K562 (cell line): ENCODE data around the gene DTNB. TPM values are rescaled to one million over a fixed set of nuclear protein-coding genes. Genes with fewer than 3 reads are reported as not detected.

Experiments used
- ATAC-seq: fragments of 200-7000 bp; cut with Tn5 transposase; 3 replicates; pipeline ENCODE4 v1.9.1; 2020; ENCODE audit warnings: moderate library complexity
- BruUV-seq: library from RNA; stranded (reverse); fragments of 400-500 nt; replicated peaks from 2 replicates; lab custom pipeline; 2021; lab: Mats Ljungman, UMichigan
- CTCF ChIA-PET: fragments of 300-600 bp; formaldehyde crosslinking; extraction: SDS; loops from one replicate; lab custom pipeline; 2021; ENCODE audit warnings: low intra/inter-chr PET ratio; lab: Yijun Ruan, JAX
- POLR2A ChIA-PET: fragments of 300-600, 350-650 bp; sonication (Branson Sonifier 250); formaldehyde crosslinking; extraction: SDS; loops from one replicate; lab custom pipeline; 2021; ENCODE audit warnings: antibody characterized with exemption, inconsistent platforms; lab: Yijun Ruan, JAX
- DNase-seq, 4 experiments: peaks; one replicate each; pipeline versions ENCODE4 v3.0.0 to v3.0.0-alpha.2; 2011 to 2018; ENCODE audit warnings: low spot score in 3 of 4, mixed read lengths in 3 of 4; ENCODE audit errors: extremely low read depth in 1 of 4
- FAIRE-seq: peaks from 2 replicates; lab custom pipeline; 2011; peaks lifted over from hg19 to GRCh38; lab: Jason Lieb, UNC
- H2AFZ ChIP-seq: 2 replicates; pipeline ENCODE4 v1.6.0; 2011; ENCODE audit warnings: low read depth, low read length, control low read depth, inconsistent platforms
- H3K27ac ChIP-seq: fragments of 200-600 bp; 3 replicates; pipeline ENCODE4 v1.8.0; 2011; ENCODE audit warnings: low read depth, mild to moderate bottlenecking, control low read depth, inconsistent platforms, low read length, moderate library complexity, mixed read lengths; ENCODE audit errors: extremely low read depth
- H3K27me3 ChIP-seq, 2 experiments: fragments of 300-600 bp in 1 of 2; 2 replicates in 1 of 2; 3 replicates in 1 of 2; pipeline versions ENCODE4 v1.6.0 to v1.8.0; 2011; ENCODE audit warnings: inconsistent platforms in 2 of 2, low read length in 2 of 2, mild to moderate bottlenecking in 1 of 2, mixed read lengths in 1 of 2, moderate library complexity in 1 of 2; ENCODE audit not compliant: control insufficient read depth in 2 of 2, insufficient read depth in 2 of 2
- H3K36me3 ChIP-seq: fragments of 300-600 bp; 3 replicates; pipeline ENCODE4 v1.8.0; 2011; ENCODE audit warnings: mild to moderate bottlenecking, low read length, inconsistent platforms; ENCODE audit not compliant: control insufficient read depth, insufficient read depth
- H3K4me1 ChIP-seq, 2 experiments: fragments of 200-600 bp in 1 of 2; replicated peaks in 1 of 2; 2 replicates in 1 of 2; 3 replicates in 1 of 2; pipeline versions ENCODE4 v1.5.1 to v1.8.0; 2011; ENCODE audit warnings: inconsistent platforms in 2 of 2, low read length in 2 of 2, mild to moderate bottlenecking in 1 of 2, mixed read lengths in 1 of 2, moderate library complexity in 1 of 2; ENCODE audit not compliant: control insufficient read depth in 2 of 2, insufficient read depth in 2 of 2
- H3K4me2 ChIP-seq: 2 replicates; pipeline ENCODE4 v1.6.1; 2011; ENCODE audit warnings: low read length, control low read depth, inconsistent platforms, mixed read lengths; ENCODE audit not compliant: insufficient read depth
- H3K4me3 ChIP-seq: fragments of 200-600 bp; sonication (generic), shearing (Covaris generic); 2 replicates; pipeline ENCODE4 v1.5.1; 2016; ENCODE audit warnings: control low read depth, inconsistent platforms
- H3K79me2 ChIP-seq: fragments of 200-600 bp; 3 replicates; pipeline ENCODE4 v1.8.0; 2011; ENCODE audit warnings: low read length, inconsistent platforms; ENCODE audit not compliant: control insufficient read depth, insufficient read depth
- H3K9ac ChIP-seq, 2 experiments: 2 replicates each; pipeline versions ENCODE4 v1.6.0 to v1.6.1; 2011; ENCODE audit warnings: low read depth in 2 of 2, low read length in 2 of 2, control low read depth in 1 of 2, inconsistent platforms in 1 of 2, mild to moderate bottlenecking in 1 of 2, mixed read lengths in 1 of 2; ENCODE audit not compliant: insufficient read depth in 1 of 2
- H3K9me1 ChIP-seq: one replicate; pipeline ENCODE4 v1.6.0; 2011; ENCODE audit warnings: inconsistent platforms, mild to moderate bottlenecking, low read length, moderate library complexity; ENCODE audit not compliant: control insufficient read depth, insufficient read depth
- H3K9me3 ChIP-seq: replicated peaks from 2 replicates; pipeline ENCODE4 v1.5.1; 2011; ENCODE audit warnings: low read depth, low read length, inconsistent platforms; ENCODE audit not compliant: control insufficient read depth, insufficient read depth
- H4K20me1 ChIP-seq: replicated peaks from 2 replicates; pipeline ENCODE4 v1.6.1; 2011; ENCODE audit warnings: low read length, inconsistent platforms, mixed read lengths; ENCODE audit not compliant: control insufficient read depth, insufficient read depth
- CCAR2 ChIP-seq: fragments of 200-400 bp; formaldehyde crosslinking; IDR thresholded peaks from 2 replicates; pipeline ENCODE4 v1.6.1; 2017; ENCODE audit warnings: mild to moderate bottlenecking, low read depth, low read length
- FOXJ2 ChIP-seq: fragments of 200-800 bp; sonication (Bioruptor generic); IDR thresholded peaks from 2 replicates; pipeline ENCODE4 v1.6.1; 2016; ENCODE audit warnings: missing genetic modification characterization, missing compliant biosample characterization
- HOXB6 ChIP-seq: fragments of 250-450 bp; sonication (Bioruptor Pico); IDR thresholded peaks from 2 replicates; pipeline ENCODE4 v1.5.1; 2022; ENCODE audit warnings: mild to moderate bottlenecking, borderline replicate concordance
- ILF3 ChIP-seq: fragments of 450-650 bp; IDR thresholded peaks from 2 replicates; pipeline ENCODE4 v1.6.1; 2018; ENCODE audit warnings: antibody characterized with exemption, mild to moderate bottlenecking, moderate library complexity, borderline replicate concordance
- MAFF ChIP-seq: IDR thresholded peaks from 2 replicates; pipeline ENCODE4 v1.6.1; 2012; ENCODE audit warnings: low read length, improper control_type of control experiment
- MTA2 ChIP-seq: fragments of 450-650 bp; IDR thresholded peaks from 2 replicates; pipeline ENCODE4 v1.6.1; 2016; ENCODE audit warnings: low read depth
- MYNN ChIP-seq, 2 experiments: sonication (generic); formaldehyde crosslinking in 1 of 2; IDR thresholded peaks; 2 replicates each; pipeline versions ENCODE4 v1.5.0 to v1.6.1; 2016 to 2020; ENCODE audit warnings: antibody characterized with exemption in 1 of 2, missing genetic modification reagents in 1 of 2
- POLR2B ChIP-seq: fragments of 450-650 bp; IDR thresholded peaks from 2 replicates; pipeline ENCODE4 v1.6.1; 2018; ENCODE audit warnings: low read depth; ENCODE audit not compliant: partially characterized antibody
- RBM22 ChIP-seq: fragments of 200-400 bp; formaldehyde crosslinking; IDR thresholded peaks from 2 replicates; pipeline ENCODE4 v1.6.1; 2018; ENCODE audit warnings: low read length, low read depth; ENCODE audit not compliant: poor library complexity, severe bottlenecking
- RFX1 ChIP-seq: fragments of 450-650 bp; IDR thresholded peaks from 2 replicates; pipeline ENCODE4 v1.6.1; 2016; ENCODE audit warnings: mild to moderate bottlenecking, moderate library complexity
- SNRNP70 ChIP-seq: fragments of 200-400 bp; formaldehyde crosslinking; optimal IDR thresholded peaks from 2 replicates; pipeline ENCODE3; 2017; ENCODE audit warnings: low read depth, low read length
- USF1 ChIP-seq: sonication (generic); formaldehyde crosslinking; IDR thresholded peaks from 2 replicates; pipeline ENCODE4 v1.9.0; 2022; ENCODE audit warnings: mild to moderate bottlenecking, missing genetic modification reagents
- YY1 ChIP-seq, 3 experiments: IDR thresholded peaks; 2 replicates each; pipeline ENCODE4 v1.6.1; 2011; ENCODE audit warnings: low read length in 2 of 3, mild to moderate bottlenecking in 2 of 3, moderate library complexity in 2 of 3, borderline replicate concordance in 1 of 3, control low read depth in 1 of 3, low read depth in 1 of 3; ENCODE audit not compliant: insufficient read depth in 3 of 3, insufficient replicate concordance in 2 of 3, control insufficient read depth in 1 of 3, insufficient read length in 1 of 3; ENCODE audit errors: extremely low read depth in 1 of 3
- WGBS: fragments of 100-300 bp; shearing (Covaris generic); methylation state at CpG from one replicate; pipeline ENCODE4 v1.1.6; 2016; ENCODE audit warnings: low coverage, mixed read lengths; ENCODE audit not compliant: insufficient coverage; ENCODE audit errors: missing lambda C conversion rate; 5-methylcytosine and 5-hydroxymethylcytosine counted together
- in situ Hi-C: fragments of 300-500 bp; cut with MboI; formaldehyde crosslinking; loops from 4 replicates; pipeline ENCODE4 v1.15.0; 2018; ENCODE audit warnings: inconsistent platforms, mixed read lengths
- intact Hi-C: fragments of 100-400 bp; cut with micrococcal nuclease; formaldehyde crosslinking; loops from 2 replicates; pipeline ENCODE4 v1.14.2; 2022
- polyA plus RNA-seq, 8 experiments: library from polyadenylated mRNA; depleted of rRNA in 4 of 8; stranded (reverse) in 5 of 8; unstranded in 3 of 8; fragments of >200 nt; fragmentation: Nextera tagmentation in 2 of 8; fragmentation: Illumina TruSeq in 1 of 8; extraction: Ambion mirVana in 2 of 8; extraction: Trizol in 1 of 8; gene quantifications; 2 replicates each; pipeline versions ENCODE4 v1.2.1 to v1.2.3, GENCODE V29; 2011 to 2014; ENCODE audit warnings: inconsistent platforms in 1 of 8, missing spikeins in 1 of 8
- total RNA-seq, 7 experiments: library from RNA; depleted of rRNA in 6 of 7; stranded (reverse); fragments of >200 nt in 6 of 7; fragmentation: Illumina TruSeq in 2 of 7; extraction: Trizol in 2 of 7; gene quantifications; 2 replicates each; pipeline versions ENCODE4 v1.2.1 to v1.2.3, GENCODE V29; 2011 to 2021; ENCODE audit warnings: low replicate concordance in 1 of 7
- TF ChIP-seq, protein P1 (sequence below): fragments of 250-450 bp; sonication (Bioruptor Pico); IDR thresholded peaks from 2 replicates; pipeline ENCODE4 v1.8.0; 2022; ENCODE audit warnings: inconsistent platforms

Gene DTNB
- total and polyA plus RNA-seq, 9 of the 15 experiments (the other 6 are each of a cell fraction or from before 2014, with no cell fraction given), result 0.18 to 2.0 (median 0.77) TPM; not detected in 2

DNA sequence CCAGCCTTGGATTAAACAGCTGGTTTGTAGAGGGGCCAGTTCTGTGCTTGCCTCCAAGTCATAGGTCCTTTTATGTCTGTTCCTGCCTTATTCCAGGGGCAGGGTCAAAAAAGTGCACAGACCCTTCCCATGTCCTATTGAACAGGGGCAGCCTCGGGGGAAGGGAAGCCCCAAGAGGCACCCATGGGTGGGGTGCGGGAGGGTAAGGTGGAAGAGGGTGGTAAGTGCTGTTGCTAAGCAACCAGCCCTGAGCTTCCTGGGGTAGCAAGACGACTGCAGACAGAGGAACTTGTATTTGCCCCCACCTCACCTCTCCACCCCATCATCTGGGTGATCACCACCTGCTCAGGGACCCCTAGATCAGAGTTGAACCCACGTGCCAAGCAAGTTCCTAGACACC lies 339.4 kb downstream of the DTNB start:
- peaks cover 58 to 84% of the 10 kb centered on the region in 2 experiments for H3K27me3 ChIP-seq
- ChIA-PET POLR2A (no interaction called here), CTCF (no interaction called here)
- peaks cover 44% of the 10 kb centered on the region for H4K20me1 ChIP-seq
- no peak for FAIRE-seq
- intact Hi-C loops, result no loop called here
- no peak overlapping the region for H3K9ac ChIP-seq
- no peak for DNase-seq
- H3K9me3 ChIP-seq, result no peaks in the 10 kb centered on the region
- ATAC-seq, result no peak
- no TSS peak for BruUV-seq
- H2AFZ ChIP-seq, result no peak overlapping the region
- in situ Hi-C loops, result no loop called here
- H3K4me2 ChIP-seq, result no peak overlapping the region
- no peaks in the 10 kb centered on the region for H3K79me2 ChIP-seq
- no peaks in the 10 kb centered on the region; a peak in 1 of 5 replicates for H3K4me1 ChIP-seq
- peak; percentile 75 for TF ChIP-seq RFX1
- TF ChIP-seq HOXB6 (CRISPR knock-in tag), result no peak
- H3K27ac ChIP-seq, result no peak overlapping the region
- H3K36me3 ChIP-seq, result no peaks in the 10 kb centered on the region
- H3K9me1 ChIP-seq, result peaks cover 3% of the 10 kb centered on the region
- no peak overlapping the region for H3K4me3 ChIP-seq
- 11% methylated on average over 2 of the region's 4 CpGs for WGBS

GRCh38 chr2:25332571-25332970 lies 340.8 kb downstream of the DTNB start:
- WGBS, result 4% methylated on average over 9 of the region's 9 CpGs
- H3K27ac ChIP-seq, result no peak overlapping the region
- no peak overlapping the region for H3K4me2 ChIP-seq
- BruUV-seq, result no TSS peak
- H3K79me2 ChIP-seq, result no peaks in the 10 kb centered on the region
- H3K4me1 ChIP-seq, result no peaks in the 10 kb centered on the region; a peak in 1 of 5 replicates
- H3K36me3 ChIP-seq, result no peaks in the 10 kb centered on the region
- intact Hi-C loops, result no loop called here
- H3K9me3 ChIP-seq, result no peaks in the 10 kb centered on the region
- peaks cover 30% of the 10 kb centered on the region for H4K20me1 ChIP-seq
- H2AFZ ChIP-seq, result no peak overlapping the region
- H3K4me3 ChIP-seq, result no peak overlapping the region
- H3K27me3 ChIP-seq, result peaks cover 58 to 81% of the 10 kb centered on the region in 2 experiments
- no peak overlapping the region; a peak in 1 of 4 replicates for H3K9ac ChIP-seq
- no peak for FAIRE-seq
- peaks cover 2% of the 10 kb centered on the region for H3K9me1 ChIP-seq
- no peak for ATAC-seq
- DNase-seq, result no peak
- POLR2A ChIA-PET, result no interaction called here
- in situ Hi-C loops, result no loop called here
- CTCF ChIA-PET, result no interaction called here
- TF ChIP-seq FOXJ2 (tag), result no peak
- no peak for TF ChIP-seq MAFF
- TF ChIP-seq ILF3, result no peak
- TF ChIP-seq MTA2, result no peak
- TF ChIP-seq POLR2B, result no peak
- no peak for TF ChIP-seq SNRNP70
- no peak for TF ChIP-seq MYNN (IDR thresholded peaks at IDR 0.05)
- no peak for TF ChIP-seq MYNN (CRISPR knock-in tag; IDR thresholded peaks at IDR 0.05)
- TF ChIP-seq YY1 (IDR thresholded peaks at IDR 0.05; ENCODE audit: borderline replicate concordance in 1 of 3, control insufficient read depth in 1 of 3, extremely low read depth in 1 of 3, insufficient read depth in 3 of 3, insufficient read length in 1 of 3, insufficient replicate concordance in 2 of 3, low read depth in 1 of 3, low read length in 2 of 3), result no peak
- no peak for TF ChIP-seq CCAR2
- TF ChIP-seq, protein P1, sequence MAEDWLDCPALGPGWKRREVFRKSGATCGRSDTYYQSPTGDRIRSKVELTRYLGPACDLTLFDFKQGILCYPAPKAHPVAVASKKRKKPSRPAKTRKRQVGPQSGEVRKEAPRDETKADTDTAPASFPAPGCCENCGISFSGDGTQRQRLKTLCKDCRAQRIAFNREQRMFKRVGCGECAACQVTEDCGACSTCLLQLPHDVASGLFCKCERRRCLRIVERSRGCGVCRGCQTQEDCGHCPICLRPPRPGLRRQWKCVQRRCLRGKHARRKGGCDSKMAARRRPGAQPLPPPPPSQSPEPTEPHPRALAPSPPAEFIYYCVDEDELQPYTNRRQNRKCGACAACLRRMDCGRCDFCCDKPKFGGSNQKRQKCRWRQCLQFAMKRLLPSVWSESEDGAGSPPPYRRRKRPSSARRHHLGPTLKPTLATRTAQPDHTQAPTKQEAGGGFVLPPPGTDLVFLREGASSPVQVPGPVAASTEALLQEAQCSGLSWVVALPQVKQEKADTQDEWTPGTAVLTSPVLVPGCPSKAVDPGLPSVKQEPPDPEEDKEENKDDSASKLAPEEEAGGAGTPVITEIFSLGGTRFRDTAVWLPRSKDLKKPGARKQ, result no peak
- no peak for TF ChIP-seq USF1 (CRISPR knock-in tag)
- TF ChIP-seq RBM22, result no peak
